ENCODE results near the gene EIF4ENIF1.
"Not testable (repeated sequence)": the region's sequence is repeated elsewhere in the genome, so short reads cannot be mapped to it uniquely, and the experiment has no call there.

The EIF4ENIF1 gene, protein sequence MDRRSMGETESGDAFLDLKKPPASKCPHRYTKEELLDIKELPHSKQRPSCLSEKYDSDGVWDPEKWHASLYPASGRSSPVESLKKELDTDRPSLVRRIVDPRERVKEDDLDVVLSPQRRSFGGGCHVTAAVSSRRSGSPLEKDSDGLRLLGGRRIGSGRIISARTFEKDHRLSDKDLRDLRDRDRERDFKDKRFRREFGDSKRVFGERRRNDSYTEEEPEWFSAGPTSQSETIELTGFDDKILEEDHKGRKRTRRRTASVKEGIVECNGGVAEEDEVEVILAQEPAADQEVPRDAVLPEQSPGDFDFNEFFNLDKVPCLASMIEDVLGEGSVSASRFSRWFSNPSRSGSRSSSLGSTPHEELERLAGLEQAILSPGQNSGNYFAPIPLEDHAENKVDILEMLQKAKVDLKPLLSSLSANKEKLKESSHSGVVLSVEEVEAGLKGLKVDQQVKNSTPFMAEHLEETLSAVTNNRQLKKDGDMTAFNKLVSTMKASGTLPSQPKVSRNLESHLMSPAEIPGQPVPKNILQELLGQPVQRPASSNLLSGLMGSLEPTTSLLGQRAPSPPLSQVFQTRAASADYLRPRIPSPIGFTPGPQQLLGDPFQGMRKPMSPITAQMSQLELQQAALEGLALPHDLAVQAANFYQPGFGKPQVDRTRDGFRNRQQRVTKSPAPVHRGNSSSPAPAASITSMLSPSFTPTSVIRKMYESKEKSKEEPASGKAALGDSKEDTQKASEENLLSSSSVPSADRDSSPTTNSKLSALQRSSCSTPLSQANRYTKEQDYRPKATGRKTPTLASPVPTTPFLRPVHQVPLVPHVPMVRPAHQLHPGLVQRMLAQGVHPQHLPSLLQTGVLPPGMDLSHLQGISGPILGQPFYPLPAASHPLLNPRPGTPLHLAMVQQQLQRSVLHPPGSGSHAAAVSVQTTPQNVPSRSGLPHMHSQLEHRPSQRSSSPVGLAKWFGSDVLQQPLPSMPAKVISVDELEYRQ

DNA sequence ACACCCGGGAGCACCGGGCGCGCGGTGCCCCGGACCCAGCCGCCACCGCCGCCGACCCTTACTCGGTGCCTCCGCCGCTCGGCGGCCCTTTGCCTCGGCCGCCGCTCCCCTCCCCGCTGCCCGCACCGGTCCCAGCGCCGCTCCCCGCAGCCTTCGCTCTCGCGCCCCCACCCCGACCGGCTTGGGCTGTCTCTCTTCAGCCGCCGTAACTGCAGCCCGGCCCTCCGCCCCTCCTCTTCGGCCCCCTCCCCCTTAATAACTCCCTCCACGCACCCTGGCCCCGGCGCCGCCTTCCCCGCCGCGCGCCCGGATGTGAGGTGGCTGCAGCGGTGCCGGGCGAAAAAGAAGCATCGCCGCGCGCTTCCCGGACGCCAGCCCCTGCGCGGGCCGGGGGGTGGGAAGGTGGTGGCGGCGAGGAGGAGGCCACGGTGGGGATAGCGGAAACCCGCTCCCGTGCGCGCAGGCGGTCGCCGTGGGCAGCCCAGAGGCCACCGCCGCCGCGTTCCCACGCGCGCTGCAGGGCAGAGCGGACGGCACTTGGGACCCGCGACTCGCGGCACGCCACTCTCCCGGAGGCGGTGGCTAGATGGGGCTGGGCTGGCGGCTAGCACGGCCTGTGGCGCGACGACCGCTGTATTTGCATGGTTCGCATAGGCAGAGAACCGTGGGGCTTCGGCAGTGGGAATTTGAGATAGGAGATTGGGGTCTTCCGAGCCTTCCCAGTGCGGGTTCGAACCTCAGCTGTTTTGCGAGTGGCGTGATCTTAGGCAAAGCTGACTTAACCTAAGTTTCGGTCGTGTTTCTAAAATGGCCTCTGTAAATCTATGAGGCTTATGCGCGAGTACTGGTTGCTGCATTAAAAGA lies at the start of gene EIF4ENIF1:
TSS of gene EIF4ENIF1 (minus strand) at position 211 of the 864 bp plus-strand sequence. CDS start 1,124 bp downstream, outside the sequence.
- peak; percentile 87 for DNase-seq (ENCODE audit: low spot score)

DNA sequence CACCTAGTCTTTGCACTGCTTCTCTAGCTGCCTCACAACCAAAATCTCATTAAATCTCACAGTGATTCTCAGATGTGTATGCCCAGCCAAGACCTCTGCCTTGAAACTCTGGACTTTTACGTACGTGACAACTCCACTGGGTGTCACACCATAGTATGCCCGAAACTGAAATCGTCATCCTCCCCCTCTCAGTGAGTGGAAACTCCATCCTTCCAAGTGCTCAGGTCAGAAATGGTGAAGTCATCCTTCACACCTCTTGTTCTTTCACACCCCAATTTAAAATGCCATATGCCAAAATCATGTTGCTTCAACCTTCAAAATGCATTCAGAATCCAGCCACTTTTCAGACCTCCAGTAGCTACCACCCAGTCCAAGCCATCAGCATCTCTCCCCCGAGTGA lies 49.2 kb upstream of the EIF4ENIF1 start:
- no peak for DNase-seq (ENCODE audit: low spot score)

DNA sequence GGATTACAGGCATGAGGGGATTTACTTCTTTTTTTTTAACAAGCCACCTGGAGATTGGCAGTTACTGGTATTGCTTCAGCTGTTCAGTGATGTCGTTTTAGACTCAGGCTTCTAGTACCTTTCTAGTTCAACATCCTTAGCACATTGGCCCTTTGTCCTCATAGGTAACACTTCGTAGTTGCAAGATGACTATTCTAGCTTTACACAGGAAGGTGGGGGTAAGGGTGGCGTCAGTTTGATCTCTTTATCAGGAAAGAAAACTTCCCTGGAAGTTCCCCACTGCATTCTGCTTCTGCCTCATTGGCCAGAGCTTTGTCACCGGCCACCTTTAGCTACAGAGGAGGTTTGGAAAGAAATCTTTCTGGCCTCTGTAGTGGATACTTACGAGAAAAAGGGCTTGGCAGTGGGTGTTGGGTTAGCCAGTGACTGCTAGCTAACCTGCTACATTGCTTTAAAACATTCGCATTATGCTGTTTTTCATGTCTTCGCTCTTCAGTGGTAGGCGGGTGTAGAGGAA lies 47.4 kb upstream of the EIF4ENIF1 start:
- no peak for DNase-seq (ENCODE audit: low spot score)

DNA sequence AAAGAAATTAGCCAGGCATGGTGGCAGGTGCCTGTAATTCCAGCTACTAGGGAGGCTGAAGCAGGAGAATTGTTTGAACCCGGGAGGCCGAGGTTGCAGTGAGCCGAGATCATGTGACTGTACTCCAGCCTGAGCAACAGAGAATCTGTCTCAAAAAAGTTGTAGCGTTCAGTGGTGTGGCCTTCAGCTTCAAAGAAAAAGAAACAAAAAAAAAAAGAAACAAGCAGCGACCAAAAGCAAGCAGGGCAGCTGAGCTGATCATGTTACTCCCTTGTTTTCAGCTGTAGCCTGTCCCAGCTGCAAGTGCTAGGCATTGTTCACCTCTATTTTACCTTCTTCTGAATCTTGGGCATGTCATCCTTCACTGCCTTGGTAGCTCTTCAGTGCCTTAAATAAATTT lies 43.7 kb upstream of the EIF4ENIF1 start:
- no peak for DNase-seq (ENCODE audit: low spot score)

DNA sequence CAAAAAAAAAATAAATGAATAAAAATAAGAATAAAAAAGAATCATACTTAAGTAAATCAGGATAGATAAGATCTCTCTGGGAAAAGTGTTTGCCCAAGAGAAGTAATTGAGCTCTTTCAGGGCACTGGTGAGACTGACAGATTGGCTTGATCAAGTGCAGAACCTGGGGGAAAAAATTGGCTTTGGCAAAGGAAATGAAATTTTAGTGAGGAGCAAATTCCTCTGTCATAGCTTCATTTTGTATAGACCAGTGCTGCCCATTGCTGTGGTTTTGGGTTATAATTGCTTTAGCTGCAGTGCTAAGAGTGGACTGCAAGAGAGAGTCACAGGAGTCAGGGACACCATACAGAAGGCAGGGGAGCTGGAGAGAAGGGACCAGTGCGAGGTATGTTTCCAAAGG lies 42.4 kb upstream of the EIF4ENIF1 start:
- no peak for DNase-seq (ENCODE audit: low spot score)

DNA sequence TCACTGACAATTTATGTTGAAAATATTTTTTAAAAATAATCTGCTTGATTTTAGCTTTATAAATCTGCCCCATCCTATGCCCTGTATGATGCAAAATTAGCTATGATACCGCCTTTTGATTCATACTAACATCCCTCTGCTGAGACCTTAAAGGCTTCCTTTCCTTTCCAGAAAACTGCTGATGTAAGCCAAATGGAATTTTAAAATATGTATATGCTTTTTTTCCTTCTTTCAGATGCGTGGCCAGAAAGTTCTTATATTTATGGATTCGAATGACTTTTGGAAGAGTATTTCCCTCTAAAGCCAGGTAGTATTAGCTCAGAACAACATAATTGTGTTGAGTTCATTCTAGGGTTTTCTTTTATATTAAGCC lies 41.2 kb upstream of the EIF4ENIF1 start:
- no peak for DNase-seq (ENCODE audit: low spot score)

DNA sequence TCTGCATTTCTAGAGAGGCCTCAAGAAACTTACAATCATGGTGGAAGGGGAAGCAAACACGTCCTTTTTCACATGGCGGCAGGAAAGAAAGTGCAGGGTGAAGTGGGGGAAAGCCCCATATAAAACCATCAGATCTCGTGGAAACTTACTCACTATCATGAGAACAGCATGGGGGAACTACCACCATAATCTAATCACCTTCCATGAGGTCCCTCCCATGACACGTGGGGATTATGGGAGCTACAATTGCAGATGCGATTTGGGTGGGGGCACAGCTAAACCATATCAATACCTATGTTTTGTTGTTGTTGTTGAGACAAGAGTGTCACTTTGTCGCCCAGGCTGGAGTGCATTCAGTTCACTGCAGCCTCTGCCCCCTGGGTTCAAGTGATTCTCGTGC lies 36.6 kb upstream of the EIF4ENIF1 start:
- DNase-seq (ENCODE audit: low spot score): no peak

DNA sequence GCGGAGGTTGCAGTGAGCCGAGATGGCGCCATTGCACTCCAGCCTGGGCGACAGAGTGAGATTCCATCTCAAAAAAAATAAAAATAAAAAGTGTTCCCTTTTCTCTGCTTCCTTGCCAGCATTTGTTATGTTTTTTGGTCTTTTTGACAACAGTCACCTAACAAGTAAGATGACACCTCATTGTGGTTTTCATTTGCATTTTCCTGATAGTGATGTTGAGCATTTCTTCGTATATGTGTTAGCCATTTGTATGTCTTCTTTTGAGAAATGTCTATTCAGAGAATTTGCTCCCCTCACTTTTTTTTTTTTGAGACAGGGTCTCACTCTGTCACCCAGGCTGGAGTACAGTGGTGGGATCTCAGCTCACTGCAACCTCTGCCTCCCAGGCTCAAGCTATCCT lies 34.5 kb upstream of the EIF4ENIF1 start:
- DNase-seq (ENCODE audit: low spot score): not testable (repeated sequence)

DNA sequence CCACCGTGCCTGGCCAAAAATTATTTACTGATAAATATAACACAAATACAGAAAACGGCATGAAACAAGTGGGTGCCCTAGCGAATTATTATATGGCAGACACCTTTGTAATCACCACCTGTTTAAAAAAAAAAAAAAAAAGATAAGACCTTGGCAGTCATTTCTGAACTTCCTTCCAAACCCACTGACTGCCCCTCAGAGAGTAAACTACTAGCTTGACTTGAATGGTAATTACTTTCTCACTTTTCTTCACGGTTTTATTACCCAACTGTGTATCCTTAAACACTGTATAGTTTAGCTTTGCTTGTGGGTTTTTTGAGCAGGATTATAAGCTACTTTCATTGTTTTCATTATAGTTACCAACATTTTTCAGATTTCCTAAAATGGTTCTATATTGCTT lies 30.4 kb upstream of the EIF4ENIF1 start:
- DNase-seq (ENCODE audit: low spot score): no peak

DNA sequence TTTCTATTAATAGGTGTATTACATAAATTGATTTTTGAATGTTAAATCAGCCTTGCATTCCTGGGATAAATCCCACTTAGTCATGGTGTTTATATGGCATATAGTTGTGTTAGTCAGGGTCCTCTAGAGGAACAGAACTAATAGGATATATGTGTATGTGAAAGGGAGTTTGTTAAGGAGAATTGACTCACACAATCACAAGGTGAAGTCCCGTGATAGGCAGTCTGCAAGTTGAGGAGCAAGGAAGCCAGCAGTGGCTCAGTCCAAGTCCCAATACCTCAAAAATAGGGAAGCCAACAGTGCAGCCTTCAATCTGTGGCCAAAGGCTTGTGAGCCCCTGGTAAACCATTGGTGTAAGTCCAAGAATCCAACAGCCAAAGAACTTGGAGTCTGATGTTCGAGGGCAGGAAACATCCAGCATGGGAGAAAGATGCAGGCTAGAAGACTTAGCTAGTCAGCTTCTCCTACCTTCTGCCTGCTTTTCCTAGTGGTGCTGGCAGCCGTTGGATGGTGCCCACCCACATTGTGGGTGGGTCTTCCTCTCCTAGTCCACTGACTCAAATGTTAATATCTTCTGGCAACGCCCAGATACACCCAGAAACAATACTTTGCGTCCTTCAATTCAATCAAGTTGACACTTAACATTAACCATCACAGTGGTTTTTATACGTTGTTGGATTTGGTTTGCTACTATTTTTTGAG lies 19.6 kb upstream of the EIF4ENIF1 start:
- DNase-seq (ENCODE audit: low spot score): no peak

DNA sequence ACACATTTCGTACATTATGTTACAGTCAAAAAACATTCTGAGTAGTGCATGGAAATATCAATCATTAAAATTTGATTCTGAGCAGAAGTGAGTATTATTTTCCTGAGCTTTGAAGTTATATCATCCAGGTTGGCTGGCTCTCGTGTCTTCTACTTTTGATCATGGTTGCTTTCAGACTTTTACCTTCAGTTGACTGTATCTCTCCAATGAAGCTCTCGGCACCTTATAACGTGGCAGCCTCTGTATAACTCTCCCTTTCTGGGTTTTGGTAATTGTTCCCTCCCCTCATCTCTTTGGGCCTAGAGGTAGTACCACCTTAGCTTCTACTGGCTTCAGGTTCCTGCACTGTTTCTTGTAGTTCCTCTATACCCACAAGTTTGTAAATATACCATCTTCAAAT lies 18.9 kb upstream of the EIF4ENIF1 start:
- no peak for DNase-seq (ENCODE audit: low spot score)

DNA sequence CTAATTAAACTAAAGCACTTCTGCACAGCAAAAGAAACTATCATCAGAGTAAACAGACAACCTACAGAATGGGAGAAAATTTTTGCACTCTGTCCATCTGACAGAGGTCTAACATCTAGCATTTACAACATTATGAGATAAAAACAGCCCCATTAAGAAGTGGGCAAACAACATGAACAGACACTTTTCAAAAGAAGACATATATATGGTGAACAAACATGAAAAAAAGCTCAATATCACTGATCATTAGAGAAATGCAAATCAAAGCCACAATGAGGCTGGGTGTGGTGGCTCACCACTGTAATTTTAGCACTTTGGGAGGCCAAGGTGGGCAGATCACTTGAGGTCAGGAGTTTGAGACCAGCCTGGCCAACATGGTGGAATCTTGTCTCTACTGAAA lies 17.9 kb upstream of the EIF4ENIF1 start:
- not testable (repeated sequence) for DNase-seq (ENCODE audit: low spot score)

DNA sequence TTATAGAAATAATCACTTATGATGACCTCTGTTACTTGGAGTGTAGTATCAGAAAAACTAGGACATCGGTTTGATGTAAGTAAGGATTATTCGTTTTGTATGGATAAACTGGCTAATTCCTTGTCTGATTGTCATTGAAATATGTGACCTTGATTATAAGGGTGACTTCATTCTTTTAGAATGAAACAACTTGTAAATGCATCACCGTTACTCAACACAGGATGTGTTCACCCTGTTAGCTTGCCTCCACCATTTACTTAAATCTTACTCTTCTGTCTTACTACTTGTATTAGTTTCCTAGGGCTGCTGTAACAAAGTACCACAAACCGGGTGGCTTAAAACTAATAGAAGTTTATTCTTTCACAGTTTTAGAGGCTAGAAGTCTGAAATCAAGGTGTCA lies 14.6 kb upstream of the EIF4ENIF1 start:
- DNase-seq (ENCODE audit: low spot score): no peak

DNA sequence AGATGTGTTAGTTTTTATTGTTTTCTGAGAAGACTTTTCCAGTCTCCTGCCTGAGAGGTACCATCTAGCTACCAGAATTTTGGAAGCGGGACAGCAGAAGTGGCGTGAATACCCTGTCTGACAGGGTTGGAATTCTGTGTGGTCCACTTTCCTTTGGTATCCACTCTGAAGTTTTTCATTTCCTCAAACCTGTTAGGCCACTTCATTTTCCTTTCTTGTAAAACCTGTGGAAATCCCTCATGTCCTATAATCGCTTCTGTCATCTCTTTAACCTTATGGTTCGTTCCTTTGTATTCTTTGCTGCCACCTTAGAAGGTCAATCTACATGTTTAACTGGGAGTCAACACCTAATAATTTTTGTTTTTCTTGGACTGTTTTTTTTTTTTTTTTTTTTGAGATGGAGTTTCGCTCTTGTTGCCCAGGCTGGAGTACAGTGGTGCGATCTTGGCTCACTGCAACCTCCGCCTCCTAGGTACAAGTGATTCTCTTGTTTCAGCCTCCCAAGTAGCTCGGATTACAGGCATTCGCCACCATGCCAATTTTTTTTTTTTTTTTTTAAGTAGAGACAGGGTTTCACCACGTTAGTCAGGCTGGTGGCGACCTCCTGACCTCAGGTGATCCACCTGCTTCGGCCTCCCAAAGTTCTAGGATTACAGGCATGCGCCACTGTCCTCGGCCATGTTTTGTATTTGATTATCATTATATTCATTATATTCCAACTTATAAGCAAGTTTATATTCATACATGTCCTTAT lies 13.7 kb upstream of the EIF4ENIF1 start:
- DNase-seq (ENCODE audit: low spot score): no peak

DNA sequence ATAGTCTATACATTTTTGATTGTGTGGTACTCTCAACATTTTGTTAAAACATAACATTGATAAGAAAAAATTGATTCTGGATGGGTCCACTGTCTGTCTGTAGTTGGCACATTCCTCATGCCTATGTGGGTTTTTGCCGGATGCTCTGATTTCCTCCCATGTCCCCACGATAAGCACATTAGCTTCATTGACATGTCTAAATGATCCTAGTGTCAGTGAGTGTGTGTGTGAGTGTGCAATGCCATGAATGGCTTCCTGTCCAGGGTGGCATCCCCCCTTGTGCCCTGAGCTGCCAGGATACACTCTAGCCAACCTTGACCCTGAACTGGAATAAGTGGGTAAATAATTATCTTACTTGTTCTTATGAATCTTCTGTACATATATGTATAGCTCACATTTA lies 12.1 kb upstream of the EIF4ENIF1 start:
- DNase-seq (ENCODE audit: low spot score): no peak

DNA sequence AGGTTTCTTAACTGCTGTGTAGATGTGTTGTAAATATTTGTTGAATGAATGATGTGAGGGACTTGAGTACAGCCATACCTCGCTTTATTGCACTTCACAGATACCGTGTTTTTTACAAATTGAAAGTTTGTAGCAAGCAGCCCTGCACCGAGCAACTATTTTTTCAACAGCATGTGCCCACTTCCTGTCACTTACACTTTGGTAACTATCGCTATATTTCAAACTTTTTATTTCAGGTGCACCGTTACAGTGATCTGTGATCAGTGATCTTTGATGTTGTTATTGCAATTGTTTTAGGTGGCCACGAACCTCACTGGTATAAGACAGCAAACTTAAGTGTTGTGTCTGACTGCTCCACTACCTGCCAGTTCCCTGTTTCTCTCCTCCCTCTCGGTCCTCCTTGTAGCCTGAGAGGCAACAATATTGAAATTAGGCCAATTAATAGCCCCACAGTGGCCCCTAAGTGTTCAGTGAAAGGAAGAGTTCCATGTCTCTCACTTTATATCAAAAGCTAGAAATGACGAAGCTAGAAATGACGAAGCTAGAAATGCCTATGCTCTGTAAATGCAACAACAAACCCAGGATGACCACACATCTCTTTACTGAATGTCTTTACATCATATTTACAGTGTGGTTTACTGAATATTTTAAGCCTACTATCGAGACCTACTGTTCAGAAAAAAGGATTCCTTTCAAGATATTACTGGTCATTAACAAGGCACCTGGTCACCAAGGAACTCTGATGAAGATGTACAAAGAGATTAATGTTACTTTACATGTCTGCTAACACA lies 7.7 kb upstream of the EIF4ENIF1 start:
- DNase-seq (ENCODE audit: low spot score): no peak

DNA sequence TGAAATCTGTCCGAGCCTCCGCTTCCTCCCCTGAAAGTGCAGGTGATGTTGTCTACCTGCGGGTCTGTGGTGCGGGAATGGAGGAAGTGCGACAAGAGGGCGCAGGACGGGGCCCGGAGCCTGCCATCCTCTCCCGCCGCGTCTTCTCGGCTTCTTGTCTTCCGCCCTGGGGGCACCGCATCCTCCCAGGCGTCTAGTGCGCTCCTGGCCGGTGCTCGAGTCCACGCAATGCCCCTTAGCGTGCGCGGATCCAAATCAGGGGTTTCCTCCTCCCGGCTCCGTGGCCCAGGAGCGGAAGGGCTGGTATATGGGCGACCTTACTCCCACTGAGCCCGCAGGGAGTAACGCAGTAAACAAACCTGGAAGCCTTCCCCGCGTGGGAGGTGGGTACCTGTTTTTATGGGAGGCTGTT lies 7.1 kb upstream of the EIF4ENIF1 start:
- no peak for DNase-seq (ENCODE audit: low spot score)

DNA sequence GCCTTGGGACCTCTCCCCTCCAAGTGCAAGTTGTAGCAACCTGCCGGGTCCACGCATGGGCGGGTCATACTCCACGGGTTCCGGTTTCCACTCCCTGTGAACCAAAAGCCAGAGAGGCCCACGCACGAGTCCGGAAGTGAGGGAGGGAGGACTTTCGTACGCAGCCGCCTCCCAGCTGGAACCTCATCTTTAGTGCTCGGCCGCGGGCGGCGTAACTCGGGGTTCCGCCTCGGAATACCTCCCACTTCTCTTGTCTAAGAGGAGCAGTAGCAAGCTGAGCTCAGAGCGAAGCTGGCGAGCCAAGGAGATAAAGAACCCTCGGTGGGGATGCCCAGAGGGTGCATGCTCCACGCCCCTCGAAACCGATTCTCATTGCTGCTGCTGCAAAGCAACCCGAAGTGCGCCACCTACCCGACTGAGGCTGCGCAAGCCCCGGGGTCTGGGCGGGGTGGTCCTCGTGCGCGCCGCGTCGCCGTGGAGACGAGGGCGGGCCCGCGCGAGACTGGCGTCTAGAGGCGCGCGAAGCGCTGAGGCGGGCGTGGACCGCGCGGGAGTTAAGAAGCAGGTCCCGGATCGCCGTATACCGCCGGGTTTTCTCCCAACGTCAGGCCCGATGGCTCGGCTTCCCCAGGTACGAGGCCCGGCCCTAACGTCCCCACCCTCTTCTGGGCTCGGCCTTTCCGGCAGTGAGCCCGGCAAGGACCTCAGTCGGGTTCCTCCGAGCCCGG lies 6.5 kb upstream of the EIF4ENIF1 start, which contains the start of gene SFI1:
TSS of gene SFI1 (plus strand) at position 530 of the 728 bp plus-strand sequence. CDS start 11,749 bp downstream, outside the sequence.
- peak; percentile 95 for DNase-seq (ENCODE audit: low spot score)

DNA sequence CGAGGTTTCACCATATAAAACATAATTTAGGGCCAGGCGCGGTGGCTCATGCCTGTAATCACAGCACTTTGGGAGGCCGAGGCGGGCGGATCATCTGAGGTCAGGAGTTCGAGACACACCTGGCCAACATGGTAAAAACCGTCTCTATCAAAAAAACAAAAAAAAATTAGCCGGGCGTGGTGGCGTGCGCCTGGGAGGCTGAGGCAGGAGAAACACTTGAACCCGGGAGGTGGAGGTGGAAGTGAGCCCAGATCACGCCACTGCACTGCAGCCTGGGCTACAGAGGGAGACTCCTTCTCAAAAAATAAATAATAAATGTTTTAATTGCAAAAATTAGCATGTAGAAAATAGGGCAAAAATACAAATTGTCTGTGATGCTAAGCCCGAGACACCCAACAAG lies 5.7 kb upstream of the EIF4ENIF1 start:
- no peak for DNase-seq (ENCODE audit: low spot score)

All from ecto neural progenitor cell (in vitro differentiated cells).